Adipose tissue (tissue), 3 donors: Measurements from ENCODE around the gene GNG11. TPM values are rescaled to one million over a fixed set of nuclear protein-coding genes. Genes with fewer than 3 reads are reported as not detected.

Experiments used
- H3K27ac ChIP-seq: one replicate; pipeline ENCODE4 v1.5.1; 2013; ENCODE audit warnings: low read depth, low read length
- WGBS, 3 donors: extraction: QIAGEN DNeasy Blood & Tissue Kit; methylation state at CpG; one replicate each; pipeline ENCODE4 v1.1.7; 2013; 5-methylcytosine and 5-hydroxymethylcytosine counted together
- polyA plus RNA-seq, 3 donors: library from polyadenylated mRNA; stranded (reverse); fragments of 200-250 nt; gene quantifications; one replicate each; pipeline ENCODE4 v1.2.3, GENCODE V29; 2013
- donor health status: healthy with polysubstance abuse.
- donor health status: Bipolar disorder and iron deficiency.
- donor health status: healthy.

GNG11 gene
- polyA plus RNA-seq: 100 to 1,000 TPM in 1 of 3 donors, 10 to 100 TPM in 1, 1 to 10 TPM in 1; 6.8 to 130 (median 42.3) TPM

GRCh38 chr7:93921607-93922566 is at the start of gene GNG11:
Gene GNG11, plus strand, starts transcription at chr7:93921735. Its CDS starts 403 bp downstream, at chr7:93922138.
- 1 to 7% (median 1%) methylated on average over 39 of the region's 39 CpGs for WGBS, 3 donors
- no peak within 1 kb of the TSS for H3K27ac ChIP-seq

GRCh38 chr7:93873998-93874574 is 47.4 kb upstream of the GNG11 start:
- WGBS, 3 donors: 71 to 79% (median 78%) methylated on average over 1 of the region's 1 CpG
- no peak overlapping the region for H3K27ac ChIP-seq

- 74 to 90% (median 82%) methylated on average over 3 of the region's 3 CpGs for WGBS, 3 donors
- H3K27ac ChIP-seq: no peak overlapping the region
Observed at GRCh38 chr7:93877742-93878141, 43.8 kb upstream of the GNG11 start.

- H3K27ac ChIP-seq: no peak overlapping the region
Observed at GRCh38 chr7:93879356-93879755, 42.2 kb upstream of the GNG11 start.

- no peak overlapping the region for H3K27ac ChIP-seq
Observed at GRCh38 chr7:93882468-93882867, 39.1 kb upstream of the GNG11 start.

GRCh38 chr7:93883078-93883916 is 38.2 kb upstream of the GNG11 start:
- H3K27ac ChIP-seq: no peak overlapping the region
- 76 to 86% (median 85%) methylated on average over 3 of the region's 3 CpGs for WGBS, 3 donors

- no peak overlapping the region for H3K27ac ChIP-seq
Observed at GRCh38 chr7:93883917-93884345, 37.6 kb upstream of the GNG11 start.

GRCh38 chr7:93884541-93884940 is 37.0 kb upstream of the GNG11 start:
- no peak overlapping the region for H3K27ac ChIP-seq
- 74 to 81% (median 77%) methylated on average over 1 of the region's 1 CpG for WGBS, 3 donors

GRCh38 chr7:93889261-93889660 is 32.3 kb upstream of the GNG11 start:
- WGBS, 3 donors: 78 to 91% (median 82%) methylated on average over 3 of the region's 3 CpGs
- no peak overlapping the region for H3K27ac ChIP-seq

GRCh38 chr7:93890041-93890463 is 31.5 kb upstream of the GNG11 start:
- H3K27ac ChIP-seq: no peak overlapping the region
- 1 to 2% (median 1%) methylated on average over 28 of the region's 28 CpGs for WGBS, 3 donors

GRCh38 chr7:93890464-93891068 is 31.0 kb upstream of the GNG11 start, which contains the start of gene TFPI2:
Gene TFPI2, minus strand, starts transcription at chr7:93890753. Its CDS starts 75 bp downstream, at chr7:93890678.
- no peak within 1 kb of the TSS for H3K27ac ChIP-seq
- WGBS, 3 donors: 1 to 2% (median 1%) methylated on average over 45 to 49 of the region's 49 CpGs

- 76 to 92% (median 80%) methylated on average over 1 of the region's 1 CpG for WGBS, 3 donors
- no peak overlapping the region for H3K27ac ChIP-seq
Observed at GRCh38 chr7:93894426-93894825, 27.1 kb upstream of the GNG11 start.

GRCh38 chr7:93894966-93895640 is 26.4 kb upstream of the GNG11 start:
- WGBS, 3 donors: 45 to 55% (median 53%) methylated on average over 3 of the region's 3 CpGs
- H3K27ac ChIP-seq: no peak overlapping the region

- WGBS, 3 donors: 72 to 85% (median 75%) methylated on average over 4 of the region's 4 CpGs
- no peak overlapping the region for H3K27ac ChIP-seq
Observed at GRCh38 chr7:93895859-93896600, 25.5 kb upstream of the GNG11 start.

- WGBS, 3 donors: 60 to 65% (median 61%) methylated on average over 2 of the region's 2 CpGs
- no peak overlapping the region for H3K27ac ChIP-seq
Observed at GRCh38 chr7:93897680-93898079, 23.9 kb upstream of the GNG11 start.

GRCh38 chr7:93902777-93903423 is 18.6 kb upstream of the GNG11 start:
- no peak overlapping the region for H3K27ac ChIP-seq
- WGBS, 3 donors: 92 to 94% (median 93%) methylated on average over 1 of the region's 1 CpG

- no peak within 1 kb of the TSS for H3K27ac ChIP-seq
- WGBS, 3 donors: 81 to 88% (median 86%) methylated on average over 3 of the region's 3 CpGs
Observed at GRCh38 chr7:93906267-93906666, 15.3 kb upstream of the GNG11 start, which contains the start of gene GNGT1. Gene GNGT1, plus strand, starts transcription at chr7:93906567. Its CDS starts 180 bp downstream, at chr7:93906747.
